Stimulated activated CD8-positive, alpha-beta memory T cell treated with anti-CD3 and anti-CD28 coated beads, Interleukin-7, amount 100 ng/mL, for 48 hours (primary cell): ENCODE data around the gene TMEM178B.
"Not testable (repeated sequence)": the region's sequence is repeated elsewhere in the genome, so short reads cannot be mapped to it uniquely, and the experiment has no call there.

Source experiments
- DNase-seq, 2 donors: peaks; one replicate each; pipeline ENCODE4 v3.0.0-alpha.2; 2020; ENCODE audit warnings: low read depth in 1 of 2; ENCODE audit errors: extremely low read depth in 1 of 2

TMEM178B gene

GRCh38 chr7:141181812-141182211 lies 107.9 kb downstream of the TMEM178B start:
- no peak for DNase-seq

DNA sequence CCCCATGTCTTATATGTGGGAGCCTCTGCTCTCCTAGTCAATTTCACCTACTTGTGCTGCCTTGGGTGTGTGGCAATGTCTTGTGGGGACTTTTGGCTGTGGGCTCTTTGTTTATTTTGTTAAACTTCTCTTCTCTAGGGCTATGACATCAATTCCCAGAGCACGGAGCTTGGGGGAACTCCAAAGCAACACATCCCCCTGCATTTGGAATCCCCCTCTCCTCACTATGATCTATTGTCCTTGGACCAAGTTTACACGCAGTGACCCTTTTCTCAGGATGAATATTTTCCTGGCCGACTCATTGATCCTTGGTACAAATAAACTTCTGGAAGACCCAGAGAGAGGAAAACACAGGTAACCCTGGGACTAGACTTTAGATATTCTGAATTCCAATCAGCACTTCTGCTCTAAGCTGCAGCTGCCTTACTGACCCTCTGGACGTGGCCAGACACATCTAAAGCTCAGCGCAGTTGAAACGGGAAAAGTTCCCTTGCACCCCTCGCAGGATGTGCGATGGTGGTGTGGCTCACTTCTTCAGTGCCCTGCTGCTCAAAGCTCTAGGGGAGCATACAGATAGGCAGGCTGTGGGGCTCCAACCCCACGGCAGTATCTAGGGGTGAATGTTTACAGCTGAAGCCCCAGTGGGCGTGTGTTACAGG lies 110.8 kb downstream of the TMEM178B start:
- no peak for DNase-seq

DNA sequence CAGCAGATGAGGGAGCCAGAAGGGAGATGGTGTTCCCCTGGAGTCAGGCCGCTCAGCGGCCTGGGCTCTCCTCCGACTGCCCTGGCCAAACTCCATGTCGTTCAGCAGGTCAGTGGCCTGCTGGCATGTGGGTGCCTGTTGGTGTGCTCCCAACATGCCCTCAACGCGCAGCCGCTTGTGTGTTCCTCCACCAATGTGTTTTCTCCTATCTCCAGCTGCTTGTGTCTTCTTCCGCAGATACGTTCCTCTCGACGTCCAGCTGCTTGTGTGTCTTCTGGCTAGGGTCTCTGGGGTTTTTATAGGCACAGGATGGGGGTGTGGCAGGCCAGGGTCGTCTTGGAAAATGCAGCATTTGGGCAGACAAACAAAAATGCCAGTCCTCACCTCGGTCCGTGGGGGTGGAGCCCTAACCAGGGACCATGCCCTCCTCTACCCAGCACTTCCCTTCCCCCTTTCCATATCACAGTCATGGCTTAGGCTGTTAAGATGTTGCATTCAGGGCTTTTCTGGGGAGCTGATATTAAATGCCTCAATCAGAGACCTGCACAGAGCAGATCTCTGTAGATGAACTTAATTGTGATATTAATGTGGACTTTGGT lies 111.6 kb downstream of the TMEM178B start:
- no peak for DNase-seq

DNA sequence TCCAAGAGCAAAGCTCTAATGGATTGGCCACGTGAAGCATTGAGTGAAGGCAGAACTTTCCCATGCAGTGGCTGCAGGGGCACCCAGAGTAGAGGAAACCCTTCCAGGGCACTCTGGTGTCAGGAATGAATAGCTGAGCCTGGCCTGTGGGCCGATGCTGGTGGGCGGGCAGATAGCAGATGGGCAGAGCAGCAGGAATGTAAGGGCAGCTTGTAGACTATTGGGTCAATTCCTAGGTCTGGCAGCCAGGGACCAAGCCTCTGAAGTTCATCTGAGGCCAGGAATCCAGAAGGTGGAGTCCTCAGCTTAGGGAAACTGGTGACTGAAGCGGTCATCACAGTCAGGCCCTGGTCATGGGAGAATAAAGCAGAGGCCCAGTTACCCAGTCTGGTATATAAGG lies 115.4 kb downstream of the TMEM178B start:
- DNase-seq: no peak

GRCh38 chr7:141190495-141190894 lies 116.6 kb downstream of the TMEM178B start:
- DNase-seq: no peak

DNA sequence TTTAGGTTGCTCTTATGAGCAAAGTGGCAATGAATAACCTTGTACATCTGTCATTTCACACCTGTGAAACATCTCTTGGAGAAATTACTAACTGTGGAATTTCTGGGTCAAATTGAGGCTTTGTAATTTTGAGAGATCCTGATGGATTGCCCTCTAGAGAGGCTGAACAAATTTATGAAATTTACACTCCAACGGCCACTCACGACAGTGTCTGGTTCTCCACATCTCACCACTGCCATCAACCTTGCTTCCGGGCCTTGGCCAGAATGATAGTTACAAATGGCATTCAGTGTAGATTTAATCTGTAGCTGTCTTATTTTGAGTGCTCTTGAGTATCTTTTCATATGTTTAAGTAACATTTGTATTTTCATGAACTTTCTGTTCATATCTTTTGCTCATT lies 117.4 kb downstream of the TMEM178B start:
- no peak for DNase-seq

- DNase-seq: no peak
These were observed 119.2 kb downstream of the TMEM178B start for GRCh38 chr7:141193066-141193465.

DNA sequence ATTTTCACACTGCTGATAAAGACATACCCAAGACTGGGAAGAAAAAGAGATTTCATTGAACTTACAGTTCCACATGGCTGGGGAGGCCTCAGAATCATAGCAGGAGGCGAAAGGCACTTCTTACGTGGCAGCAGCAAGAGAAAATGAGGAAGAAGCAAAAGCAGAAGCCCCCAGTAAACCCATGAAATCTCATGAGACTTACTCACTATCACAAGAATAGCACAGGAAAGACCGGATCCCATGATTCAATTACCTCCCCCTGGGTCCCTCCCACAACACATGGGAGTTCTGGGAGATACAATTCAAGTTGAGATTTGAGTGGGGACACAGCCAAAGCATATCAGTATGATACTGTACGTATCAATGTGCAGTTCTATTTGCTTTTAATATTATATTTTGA lies 121.9 kb downstream of the TMEM178B start:
- not testable (repeated sequence) for DNase-seq

- DNase-seq: no peak
These were observed 124.5 kb downstream of the TMEM178B start for GRCh38 chr7:141198194-141198958.

- no peak for DNase-seq
These were observed 126.6 kb downstream of the TMEM178B start for GRCh38 chr7:141200191-141201108.

DNA sequence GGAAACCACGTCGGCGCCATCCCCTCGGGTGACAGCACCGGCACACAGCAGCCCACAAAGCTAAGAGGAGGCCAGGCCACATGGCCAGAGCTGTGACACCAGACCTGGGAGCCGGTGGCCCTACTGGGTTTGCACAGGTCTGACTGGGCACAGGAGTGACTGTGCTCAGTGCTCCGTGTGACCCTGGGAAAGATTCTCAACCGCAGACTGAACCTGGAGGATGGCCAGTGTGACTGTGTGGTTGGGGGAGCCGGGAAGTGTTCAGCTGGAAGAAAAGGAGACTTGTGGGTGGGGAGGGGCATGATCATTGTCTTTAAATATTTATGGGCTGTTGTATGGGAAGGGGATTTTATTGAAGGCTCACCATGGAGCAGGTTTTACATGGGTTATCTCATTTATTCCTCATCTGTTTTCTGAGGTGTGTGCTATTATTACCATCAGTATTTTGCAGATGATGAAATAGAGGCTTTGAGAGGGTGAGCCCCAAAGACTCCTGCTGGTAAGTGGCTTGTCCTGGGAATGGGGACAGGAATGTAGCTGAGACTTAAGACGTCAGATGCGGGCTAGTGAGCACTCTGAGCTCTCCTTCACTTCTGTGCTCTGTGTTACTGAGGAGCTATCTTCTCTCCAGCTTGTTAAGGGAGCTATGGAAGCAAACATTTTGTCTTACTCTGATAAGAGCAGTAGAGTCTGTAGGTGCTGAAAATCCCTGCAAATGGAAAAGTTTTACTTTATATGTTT lies 127.5 kb downstream of the TMEM178B start:
- DNase-seq: no peak

GRCh38 chr7:141202535-141202934 lies 128.7 kb downstream of the TMEM178B start:
- DNase-seq: no peak

DNA sequence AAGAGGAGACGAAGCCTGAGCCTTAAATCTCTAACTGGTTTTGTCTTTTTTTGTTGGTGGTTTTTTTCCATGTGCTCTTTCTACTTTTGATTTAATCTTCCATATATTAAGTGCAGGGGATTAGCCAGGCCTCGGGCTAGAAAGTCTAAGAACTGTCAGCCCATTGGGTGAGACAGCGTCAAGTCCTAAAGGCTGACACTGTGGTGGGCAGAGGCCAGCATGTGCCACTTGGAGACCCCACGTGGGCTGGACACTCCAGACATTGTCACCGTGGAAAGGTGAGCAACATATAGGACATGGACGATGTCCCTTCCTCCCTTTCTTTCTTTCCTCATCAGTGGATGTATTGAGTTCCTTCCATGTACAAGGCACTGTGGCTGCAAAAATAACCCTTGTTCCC lies 129.3 kb downstream of the TMEM178B start:
- DNase-seq: no peak

- no peak for DNase-seq
These were observed 129.7 kb downstream of the TMEM178B start for GRCh38 chr7:141203586-141203985.

- no peak for DNase-seq
These were observed 133.8 kb downstream of the TMEM178B start for GRCh38 chr7:141207661-141208060.

DNA sequence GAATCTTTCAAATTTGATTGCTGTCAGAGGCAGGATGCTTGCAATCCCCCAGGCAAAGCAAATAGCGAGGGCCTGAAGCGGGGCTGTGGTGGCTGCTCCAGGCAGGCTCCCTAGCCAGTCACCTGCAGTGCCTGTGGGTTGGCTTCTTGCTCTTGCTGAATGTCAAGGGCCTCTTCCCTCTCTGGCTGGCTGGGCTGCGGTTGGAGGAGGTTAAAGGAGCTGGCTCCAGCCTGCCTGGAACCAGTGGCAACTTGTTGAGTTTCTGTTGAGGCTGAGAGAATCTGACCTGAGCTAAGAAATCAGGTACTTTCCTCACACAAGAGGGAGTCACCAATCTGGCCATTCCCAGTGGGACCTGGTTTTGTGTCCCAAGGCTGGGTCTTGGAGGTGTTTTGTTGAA lies 134.7 kb downstream of the TMEM178B start:
- no peak for DNase-seq

DNA sequence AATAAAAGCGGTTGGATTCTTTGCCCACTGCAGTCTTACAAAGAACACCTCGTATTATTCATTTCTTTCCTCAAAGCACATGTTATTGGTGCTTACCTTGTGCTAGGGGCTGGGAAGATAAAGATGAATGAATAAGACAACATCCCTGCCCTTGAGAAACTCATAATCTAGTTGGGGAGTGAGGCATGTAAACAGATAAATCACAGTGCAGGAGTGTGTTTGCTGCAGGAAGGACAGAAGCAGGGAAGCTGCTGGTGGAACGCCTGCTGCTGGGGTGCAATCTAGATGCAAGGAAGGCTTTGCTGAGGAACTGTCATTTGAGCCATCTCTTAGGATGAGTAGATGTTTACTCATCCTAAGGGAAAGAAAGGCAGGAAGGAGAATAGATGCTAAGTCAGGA lies 135.6 kb downstream of the TMEM178B start:
- DNase-seq: no peak

DNA sequence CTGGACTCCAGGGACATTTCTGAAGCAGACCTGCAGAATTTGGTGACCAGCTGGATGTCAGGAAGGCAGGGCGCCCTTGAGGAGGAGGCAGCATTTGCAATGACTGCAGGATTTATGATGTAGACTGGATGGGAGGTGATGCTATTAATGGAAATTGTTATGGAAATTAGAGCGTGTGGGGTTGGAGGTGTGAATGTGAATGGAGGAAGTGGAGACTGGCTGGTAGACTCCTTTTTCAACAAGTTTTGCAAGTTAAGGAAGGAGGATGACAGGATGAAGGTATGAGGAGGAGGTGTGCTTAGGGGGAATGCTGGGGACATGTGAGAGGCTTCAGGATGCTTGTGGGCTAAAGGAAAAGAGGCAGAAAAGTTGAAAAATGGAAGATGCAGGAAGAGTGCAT lies 137.0 kb downstream of the TMEM178B start:
- no peak for DNase-seq

DNA sequence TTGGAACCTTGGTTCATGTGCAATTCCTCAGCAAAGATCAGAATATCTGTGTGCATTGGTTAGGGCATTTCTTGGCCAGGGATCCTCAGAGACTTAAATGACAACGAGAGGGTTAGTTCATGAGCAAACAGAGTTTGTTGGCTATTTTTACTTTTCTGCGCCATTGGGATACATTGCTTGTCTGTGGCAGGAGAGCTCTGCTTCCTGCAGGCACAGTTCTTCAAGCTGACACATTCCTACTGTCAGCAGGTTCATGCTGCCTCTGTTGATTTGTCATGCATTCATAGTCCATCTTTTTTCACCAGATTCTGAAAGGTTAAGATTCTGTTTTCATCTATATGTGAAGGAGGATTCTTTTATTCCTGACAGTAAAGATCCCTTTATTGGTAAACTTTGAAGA lies 139.4 kb downstream of the TMEM178B start:
- no peak for DNase-seq

GRCh38 chr7:141217938-141218337 lies 144.1 kb downstream of the TMEM178B start:
- no peak for DNase-seq
